ENCODE data around the gene FA2H. TPM values are rescaled to one million over a fixed set of nuclear protein-coding genes. Genes with fewer than 3 reads are reported as not detected.
A peak's percentile ranks its signal among the peaks of the same experiment; 100 is the strongest.

FA2H gene
- total and polyA plus RNA-seq, 2 of the 13 experiments (the other 11 are each of a cell fraction or from before 2014, with no cell fraction given), result 0.20 TPM; not detected in 1

- TF ChIP-seq ZNF800 (CRISPR knock-in tag; IDR thresholded peaks at IDR 0.05) (no peak), CREB1 (IDR thresholded peaks at IDR 0.05) (peak; percentile 35; the same call in 1 of the 2 replicates), CREB1 (CRISPR knock-in tag; IDR thresholded peaks at IDR 0.05) (peak; percentile 70; the same call in 1 of the 2 replicates), GZF1 (CRISPR knock-in tag; IDR thresholded peaks at IDR 0.05) (no peak), NAIF1 (CRISPR knock-in tag; IDR thresholded peaks at IDR 0.05; ENCODE audit: borderline replicate concordance) (no peak), ZNF773 (CRISPR knock-in tag; IDR thresholded peaks at IDR 0.05; ENCODE audit: borderline replicate concordance) (no peak), CERS6 (CRISPR knock-in tag; IDR thresholded peaks at IDR 0.05) (no peak), ZNF24 (IDR thresholded peaks at IDR 0.05) (no peak), RORA (CRISPR knock-in tag; IDR thresholded peaks at IDR 0.05) (no peak), ZMYM2 (CRISPR knock-in tag; IDR thresholded peaks at IDR 0.05) (no peak), NR2F1 (CRISPR knock-in tag; IDR thresholded peaks at IDR 0.05) (no peak), CBFB (CRISPR knock-in tag; IDR thresholded peaks at IDR 0.05) (0 out of 2 replicates have a peak, but pooled peaks have one; percentile 31), JUNB (CRISPR knock-in tag; IDR thresholded peaks at IDR 0.05; ENCODE audit: borderline replicate concordance) (no peak), ZNF83 (CRISPR knock-in tag; IDR thresholded peaks at IDR 0.05; ENCODE audit: borderline replicate concordance) (no peak), ZNF879 (CRISPR knock-in tag; IDR thresholded peaks at IDR 0.05) (no peak), ZNF510 (CRISPR knock-in tag; IDR thresholded peaks at IDR 0.05; ENCODE audit: low read depth) (no peak), TFDP2 (CRISPR knock-in tag; IDR thresholded peaks at IDR 0.05) (peak; percentile 83), ZBTB38 (CRISPR knock-in tag; IDR thresholded peaks at IDR 0.05) (peak; percentile 88), ZNF329 (CRISPR knock-in tag; IDR thresholded peaks at IDR 0.05; ENCODE audit: low read depth) (no peak), SMAD9 (CRISPR knock-in tag; IDR thresholded peaks at IDR 0.05) (no peak), ZNF543 (CRISPR knock-in tag; IDR thresholded peaks at IDR 0.05) (no peak), FOXK2 (IDR thresholded peaks at IDR 0.05) (no peak), HMGXB4 (CRISPR knock-in tag; IDR thresholded peaks at IDR 0.05; ENCODE audit: borderline replicate concordance in 1 of 2, low read depth in 1 of 2) (0 out of 4 replicates have a peak, but pooled peaks have one; percentile 49 to 63)
These were observed 78.9 kb downstream of the FA2H start (continued) for GRCh38 chr16:74695450-74696422.
